ENCODE data around the gene CHD1. TPM values are rescaled to one million over a fixed set of nuclear protein-coding genes. Genes with fewer than 3 reads are reported as not detected.

CHD1 gene
- total RNA-seq, 1 donor from 2014 or later: 34.2 TPM

DNA sequence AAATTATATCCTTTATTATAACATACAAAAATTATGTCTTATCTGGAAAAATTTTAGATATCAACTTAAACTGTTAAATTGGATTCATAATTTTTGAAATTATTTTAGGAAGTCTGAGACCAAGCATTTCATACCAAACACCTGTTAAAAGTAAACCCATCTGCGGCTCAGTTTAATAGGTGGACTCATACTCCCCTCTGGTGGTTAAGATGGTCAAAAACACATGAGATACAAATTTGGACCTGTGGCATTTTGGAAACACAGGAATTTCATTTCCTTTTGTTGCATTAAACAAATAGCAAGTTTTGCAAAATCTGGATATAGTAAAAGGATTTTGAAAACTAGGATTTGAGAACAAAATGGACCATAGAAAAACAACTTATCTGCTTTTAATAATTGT, 101.6 kb downstream of the CHD1 start:
- Mint-ChIP-seq H3K27me3 (ENCODE audit: unreplicated experiment) (peaks cover 2% of the 10 kb centered on the region), H3K27ac (ENCODE audit: unreplicated experiment) (no peak overlapping the region), H3K36me3 (ENCODE audit: unreplicated experiment) (no peaks in the 10 kb centered on the region), H3K4me1 (ENCODE audit: low read depth, unreplicated experiment) (no peaks in the 10 kb centered on the region), H3K4me3 (ENCODE audit: unreplicated experiment) (no peak overlapping the region), H3K9me3 (ENCODE audit: unreplicated experiment) (no peaks in the 10 kb centered on the region)
- TF ChIP-seq, protein P1, sequence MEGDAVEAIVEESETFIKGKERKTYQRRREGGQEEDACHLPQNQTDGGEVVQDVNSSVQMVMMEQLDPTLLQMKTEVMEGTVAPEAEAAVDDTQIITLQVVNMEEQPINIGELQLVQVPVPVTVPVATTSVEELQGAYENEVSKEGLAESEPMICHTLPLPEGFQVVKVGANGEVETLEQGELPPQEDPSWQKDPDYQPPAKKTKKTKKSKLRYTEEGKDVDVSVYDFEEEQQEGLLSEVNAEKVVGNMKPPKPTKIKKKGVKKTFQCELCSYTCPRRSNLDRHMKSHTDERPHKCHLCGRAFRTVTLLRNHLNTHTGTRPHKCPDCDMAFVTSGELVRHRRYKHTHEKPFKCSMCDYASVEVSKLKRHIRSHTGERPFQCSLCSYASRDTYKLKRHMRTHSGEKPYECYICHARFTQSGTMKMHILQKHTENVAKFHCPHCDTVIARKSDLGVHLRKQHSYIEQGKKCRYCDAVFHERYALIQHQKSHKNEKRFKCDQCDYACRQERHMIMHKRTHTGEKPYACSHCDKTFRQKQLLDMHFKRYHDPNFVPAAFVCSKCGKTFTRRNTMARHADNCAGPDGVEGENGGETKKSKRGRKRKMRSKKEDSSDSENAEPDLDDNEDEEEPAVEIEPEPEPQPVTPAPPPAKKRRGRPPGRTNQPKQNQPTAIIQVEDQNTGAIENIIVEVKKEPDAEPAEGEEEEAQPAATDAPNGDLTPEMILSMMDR (IDR thresholded peaks at IDR 0.05; ENCODE audit: partially characterized antibody, unreplicated experiment): peak; percentile 60
- DNase-seq: no peak

DNA sequence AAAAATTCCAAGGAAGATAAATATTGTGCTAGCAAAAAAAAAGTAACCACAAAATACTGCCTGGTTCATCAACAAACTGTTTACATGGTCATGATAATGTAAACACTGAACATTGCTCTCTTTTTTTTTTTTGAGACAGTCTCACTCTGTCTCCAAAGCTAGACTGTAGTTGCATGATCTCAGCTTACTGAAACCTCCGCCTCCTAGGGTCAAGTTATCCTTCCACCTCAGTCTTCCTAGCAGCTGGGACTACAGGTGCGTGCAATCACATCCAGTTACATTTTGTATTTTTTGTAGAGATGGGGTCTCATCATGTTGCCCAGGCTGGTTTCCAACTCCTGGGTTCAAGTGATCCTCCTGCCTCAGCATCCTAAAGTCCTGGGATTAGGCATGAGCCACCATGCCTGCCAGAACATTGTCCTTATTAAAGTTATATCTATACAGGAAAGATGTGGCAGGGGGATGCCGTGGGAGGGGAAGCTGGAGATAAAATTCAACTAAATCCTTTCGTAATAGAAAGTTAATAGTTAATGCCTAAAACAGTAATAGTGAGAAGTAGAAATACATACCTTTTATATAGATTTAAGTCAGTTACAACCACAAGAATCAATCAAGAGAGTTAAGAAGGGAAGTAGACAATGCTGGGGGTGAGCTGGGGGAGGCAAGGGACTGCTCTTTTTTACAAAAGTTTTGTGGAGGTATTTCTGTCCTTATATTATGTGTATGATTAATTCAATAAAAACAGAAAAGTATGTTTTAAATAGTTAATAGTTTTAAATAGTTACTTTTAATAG, 103.0 kb downstream of the CHD1 start:
- TF ChIP-seq, protein P1 (IDR thresholded peaks at IDR 0.05; ENCODE audit: partially characterized antibody, unreplicated experiment): no peak
- no peaks in the 10 kb centered on the region for H3K9me3 Mint-ChIP-seq (ENCODE audit: unreplicated experiment)
- H3K4me1 Mint-ChIP-seq (ENCODE audit: low read depth, unreplicated experiment): no peaks in the 10 kb centered on the region
- H3K36me3 Mint-ChIP-seq (ENCODE audit: unreplicated experiment): peaks cover 5% of the 10 kb centered on the region
- DNase-seq: no peak
- H3K27me3 Mint-ChIP-seq (ENCODE audit: unreplicated experiment): peaks cover 2% of the 10 kb centered on the region
- H3K4me3 Mint-ChIP-seq (ENCODE audit: unreplicated experiment): no peak overlapping the region
- no peak overlapping the region for H3K27ac Mint-ChIP-seq (ENCODE audit: unreplicated experiment)

DNA sequence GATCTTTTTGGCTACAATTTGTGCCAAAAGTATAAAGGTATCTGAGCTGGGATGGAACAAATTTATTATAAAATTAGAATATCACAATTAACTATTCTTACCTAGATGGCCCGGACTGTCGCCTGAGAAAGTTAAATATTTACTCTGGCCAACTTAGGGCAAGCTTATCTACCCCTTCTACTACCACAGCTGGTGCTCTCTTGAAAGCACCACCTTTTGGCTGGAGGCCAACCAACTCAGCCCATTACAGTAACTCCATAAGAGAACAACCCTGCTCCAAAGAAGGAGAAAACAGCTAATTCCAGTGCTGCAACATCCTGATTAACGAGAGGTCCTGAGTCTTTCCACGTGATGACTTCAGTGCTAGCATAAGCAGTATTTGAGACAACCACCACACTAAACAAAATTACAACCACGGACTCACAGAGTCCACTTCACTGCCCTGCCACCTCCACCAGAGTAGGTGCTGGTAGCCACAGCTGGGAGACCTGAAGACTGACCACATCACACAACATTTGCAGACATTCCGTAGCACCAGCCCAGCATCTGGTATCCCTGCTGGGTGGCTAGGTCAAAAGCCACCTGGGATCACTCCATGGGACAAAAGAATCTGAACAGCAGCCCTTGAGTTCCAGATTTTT, 112.1 kb downstream of the CHD1 start:
- Mint-ChIP-seq H3K27me3 (ENCODE audit: unreplicated experiment) (no peaks in the 10 kb centered on the region), H3K27ac (ENCODE audit: unreplicated experiment) (no peak overlapping the region), H3K36me3 (ENCODE audit: unreplicated experiment) (peaks cover 10% of the 10 kb centered on the region), H3K4me1 (ENCODE audit: low read depth, unreplicated experiment) (no peaks in the 10 kb centered on the region), H3K4me3 (ENCODE audit: unreplicated experiment) (no peak overlapping the region), H3K9me3 (ENCODE audit: unreplicated experiment) (no peaks in the 10 kb centered on the region)
- TF ChIP-seq, protein P1 (IDR thresholded peaks at IDR 0.05; ENCODE audit: partially characterized antibody, unreplicated experiment): no peak
- no peak for DNase-seq

DNA sequence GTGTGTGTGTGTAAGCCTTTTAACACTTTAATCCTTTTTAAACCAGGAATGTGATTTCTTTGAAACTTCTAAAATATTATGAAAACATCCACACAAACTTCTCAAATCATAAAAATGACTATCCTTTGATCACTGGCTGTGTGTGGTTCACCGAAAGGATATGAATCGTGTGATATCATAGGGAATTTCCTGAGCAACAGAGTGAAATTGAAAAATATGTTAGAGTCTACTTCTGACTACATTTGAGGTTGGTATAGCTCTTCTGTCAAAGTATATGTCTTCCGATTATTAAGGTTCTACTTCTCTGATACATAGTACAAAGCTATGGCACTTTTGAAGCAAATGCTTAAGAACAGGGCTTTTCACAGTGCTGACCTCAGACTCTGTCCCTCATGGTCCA, 115.1 kb downstream of the CHD1 start:
- Mint-ChIP-seq H3K4me3 (ENCODE audit: unreplicated experiment) (no peak overlapping the region), H3K27me3 (ENCODE audit: unreplicated experiment) (no peaks in the 10 kb centered on the region), H3K27ac (ENCODE audit: unreplicated experiment) (no peak overlapping the region), H3K4me1 (ENCODE audit: low read depth, unreplicated experiment) (no peaks in the 10 kb centered on the region), H3K36me3 (ENCODE audit: unreplicated experiment) (peaks cover 4% of the 10 kb centered on the region), H3K9me3 (ENCODE audit: unreplicated experiment) (no peaks in the 10 kb centered on the region)
- TF ChIP-seq, protein P1 (IDR thresholded peaks at IDR 0.05; ENCODE audit: partially characterized antibody, unreplicated experiment): no peak
- no peak for DNase-seq

DNA sequence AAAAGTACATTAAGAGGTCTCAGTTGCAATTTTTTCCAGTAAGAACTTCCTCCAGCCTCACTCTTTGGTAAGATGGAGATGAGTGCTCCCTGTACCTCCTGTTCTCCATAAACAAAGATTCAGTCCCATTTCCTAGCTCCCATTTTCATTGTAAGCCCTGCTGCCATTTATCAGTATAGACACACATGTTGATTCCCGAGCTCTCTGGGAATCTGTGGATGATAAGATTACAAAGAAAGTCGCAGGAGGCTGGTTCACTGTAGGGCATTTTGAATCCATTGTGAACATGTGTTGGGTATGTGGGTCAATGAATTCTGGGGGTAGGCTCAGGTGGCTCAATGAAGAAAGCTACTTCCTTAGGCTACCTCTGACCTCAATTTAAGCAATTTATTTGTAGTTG, 118.6 kb downstream of the CHD1 start:
- TF ChIP-seq, protein P1 (IDR thresholded peaks at IDR 0.05; ENCODE audit: partially characterized antibody, unreplicated experiment): no peak

More for the DNA sequence above, 118.6 kb downstream of the CHD1 start:
- H3K4me3 Mint-ChIP-seq (ENCODE audit: unreplicated experiment): no peak overlapping the region
- H3K27ac Mint-ChIP-seq (ENCODE audit: unreplicated experiment): no peak overlapping the region
- H3K4me1 Mint-ChIP-seq (ENCODE audit: low read depth, unreplicated experiment): no peaks in the 10 kb centered on the region
- DNase-seq: no peak
- peaks cover 3% of the 10 kb centered on the region for H3K9me3 Mint-ChIP-seq (ENCODE audit: unreplicated experiment)
- H3K36me3 Mint-ChIP-seq (ENCODE audit: unreplicated experiment): peaks cover 21% of the 10 kb centered on the region
- peaks cover 3% of the 10 kb centered on the region for H3K27me3 Mint-ChIP-seq (ENCODE audit: unreplicated experiment)
